GM23248 (cell line): ENCODE data around the gene SCN2A.

Experiments used
- EZH2 ChIP-seq: fragments of 200-600 bp; sonication (generic); IDR thresholded peaks from 2 replicates; pipeline ENCODE4 v1.6.1; 2018; ENCODE audit warnings: antibody characterized with exemption, mild to moderate bottlenecking; ENCODE audit not compliant: insufficient read depth, poor library complexity, severe bottlenecking
- EZH2phosphoT487 ChIP-seq: fragments of 200-600 bp; sonication (generic); IDR thresholded peaks from 2 replicates; pipeline ENCODE4 v1.6.1; 2018; ENCODE audit warnings: antibody characterized with exemption, moderate library complexity, mild to moderate bottlenecking, low read depth; ENCODE audit not compliant: insufficient read depth

GRCh38 chr2:165369898-165370296 is 130.7 kb downstream of the SCN2A start:
- no peak for TF ChIP-seq EZH2
- no peak for TF ChIP-seq EZH2phosphoT487
